OCI-LY3 (cell line): Measurements from ENCODE around the gene EDAR.

Source experiments
- H2AFZ ChIP-seq: fragments of 200-600, 300-600 bp; shearing (Covaris generic); 2 replicates; pipeline ENCODE4 v1.6.0; 2014; ENCODE audit warnings: antibody characterized with exemption, low read depth, low read length
- H3K27ac ChIP-seq: fragments of 200-600, 300-600 bp; sonication (generic); 2 replicates; pipeline ENCODE4 v1.5.1; 2014; ENCODE audit warnings: mild to moderate bottlenecking, low read length, moderate library complexity, mixed read lengths
- H3K27me3 ChIP-seq: fragments of 200-600, 300-600 bp; sonication (generic); 2 replicates; pipeline ENCODE4 v1.6.1; 2014; ENCODE audit warnings: low read depth, low read length, mixed read lengths
- H3K36me3 ChIP-seq: fragments of 200-600, 300-600 bp; sonication (generic); replicated peaks from 2 replicates; pipeline ENCODE3; 2014; ENCODE audit warnings: low read depth, low read length, mixed read lengths
- H3K4me1 ChIP-seq: fragments of 300-600, 200-600 bp; sonication (generic); 2 replicates; pipeline ENCODE4 v1.6.1; 2014; ENCODE audit warnings: low read length, mixed read lengths
- H3K4me2 ChIP-seq: fragments of 200-600, 300-600 bp; sonication (generic); 2 replicates; pipeline ENCODE4 v1.6.1; 2014; ENCODE audit warnings: low read length, mixed read lengths
- H3K4me3 ChIP-seq: fragments of 300-600, 200-600 bp; sonication (generic); 2 replicates; pipeline ENCODE4 v1.5.1; 2014; ENCODE audit warnings: antibody characterized with exemption, mild to moderate bottlenecking, low read length, moderate library complexity
- H3K79me2 ChIP-seq: fragments of 300-600, 200-600 bp; shearing (Covaris generic); 2 replicates; pipeline ENCODE4 v1.6.1; 2014; ENCODE audit warnings: mild to moderate bottlenecking, low read length, mixed read lengths
- H3K9ac ChIP-seq: fragments of 300-600, 200-600 bp; shearing (Covaris generic); 2 replicates; pipeline ENCODE4 v1.6.0; 2014; ENCODE audit warnings: mild to moderate bottlenecking, low read length, moderate library complexity
- H3K9me3 ChIP-seq: fragments of 200-600, 300-600 bp; shearing (Covaris generic); 2 replicates; pipeline ENCODE4 v1.6.1; 2014; ENCODE audit warnings: low read length, mixed read lengths; ENCODE audit not compliant: insufficient read depth
- H4K20me1 ChIP-seq: fragments of 200-600, 300-600 bp; sonication (generic); 2 replicates; pipeline ENCODE4 v1.6.1; 2016; ENCODE audit warnings: low read length, mixed read lengths; ENCODE audit not compliant: insufficient read depth
- EZH2phosphoT487 ChIP-seq: fragments of 200-600 bp; shearing (Covaris generic); IDR thresholded peaks from 2 replicates; pipeline ENCODE4 v1.6.1; 2018; ENCODE audit warnings: antibody characterized with exemption, mixed run types, low read depth
- TF ChIP-seq, protein P1 (sequence below): fragments of 200-600, 300-600 bp; sonication (generic); IDR thresholded peaks from 2 replicates; pipeline ENCODE4 v1.5.1; 2014; ENCODE audit warnings: antibody characterized with exemption, low read length, low read depth

Gene EDAR

GRCh38 chr2:108941161-108941665 lies 47.8 kb downstream of the EDAR start:
- no peaks in the 10 kb centered on the region for H3K79me2 ChIP-seq
- H3K27me3 ChIP-seq, result no peaks in the 10 kb centered on the region

GRCh38 chr2:108940156-108940555 lies 48.9 kb downstream of the EDAR start:
- Histone ChIP-seq H3K9ac (no peak overlapping the region), H4K20me1 (no peaks in the 10 kb centered on the region), H3K9me3 (no peaks in the 10 kb centered on the region), H3K79me2 (no peaks in the 10 kb centered on the region), H3K27me3 (no peaks in the 10 kb centered on the region), H3K27ac (no peak overlapping the region), H2AFZ (no peak overlapping the region), H3K4me2 (no peak overlapping the region), H3K4me3 (no peak overlapping the region), H3K36me3 (no peaks in the 10 kb centered on the region), H3K4me1 (no peaks in the 10 kb centered on the region)
- no peak for TF ChIP-seq EZH2phosphoT487
- TF ChIP-seq, protein P1, sequence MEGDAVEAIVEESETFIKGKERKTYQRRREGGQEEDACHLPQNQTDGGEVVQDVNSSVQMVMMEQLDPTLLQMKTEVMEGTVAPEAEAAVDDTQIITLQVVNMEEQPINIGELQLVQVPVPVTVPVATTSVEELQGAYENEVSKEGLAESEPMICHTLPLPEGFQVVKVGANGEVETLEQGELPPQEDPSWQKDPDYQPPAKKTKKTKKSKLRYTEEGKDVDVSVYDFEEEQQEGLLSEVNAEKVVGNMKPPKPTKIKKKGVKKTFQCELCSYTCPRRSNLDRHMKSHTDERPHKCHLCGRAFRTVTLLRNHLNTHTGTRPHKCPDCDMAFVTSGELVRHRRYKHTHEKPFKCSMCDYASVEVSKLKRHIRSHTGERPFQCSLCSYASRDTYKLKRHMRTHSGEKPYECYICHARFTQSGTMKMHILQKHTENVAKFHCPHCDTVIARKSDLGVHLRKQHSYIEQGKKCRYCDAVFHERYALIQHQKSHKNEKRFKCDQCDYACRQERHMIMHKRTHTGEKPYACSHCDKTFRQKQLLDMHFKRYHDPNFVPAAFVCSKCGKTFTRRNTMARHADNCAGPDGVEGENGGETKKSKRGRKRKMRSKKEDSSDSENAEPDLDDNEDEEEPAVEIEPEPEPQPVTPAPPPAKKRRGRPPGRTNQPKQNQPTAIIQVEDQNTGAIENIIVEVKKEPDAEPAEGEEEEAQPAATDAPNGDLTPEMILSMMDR, result no peak

More at GRCh38 chr2:108941161-108941665, 47.8 kb downstream of the EDAR start:
- no peaks in the 10 kb centered on the region for H3K36me3 ChIP-seq
- H4K20me1 ChIP-seq, result no peaks in the 10 kb centered on the region
- no peak overlapping the region for H3K9ac ChIP-seq
- no peak overlapping the region for H3K4me2 ChIP-seq
- H3K9me3 ChIP-seq, result peaks cover 6% of the 10 kb centered on the region; the same call in 1 of the 2 replicates
- TF ChIP-seq, protein P1, result no peak
- TF ChIP-seq EZH2phosphoT487, result no peak
- H3K27ac ChIP-seq, result no peak overlapping the region
- no peaks in the 10 kb centered on the region for H3K4me1 ChIP-seq
- H2AFZ ChIP-seq, result no peak overlapping the region
- H3K4me3 ChIP-seq, result no peak overlapping the region

DNA sequence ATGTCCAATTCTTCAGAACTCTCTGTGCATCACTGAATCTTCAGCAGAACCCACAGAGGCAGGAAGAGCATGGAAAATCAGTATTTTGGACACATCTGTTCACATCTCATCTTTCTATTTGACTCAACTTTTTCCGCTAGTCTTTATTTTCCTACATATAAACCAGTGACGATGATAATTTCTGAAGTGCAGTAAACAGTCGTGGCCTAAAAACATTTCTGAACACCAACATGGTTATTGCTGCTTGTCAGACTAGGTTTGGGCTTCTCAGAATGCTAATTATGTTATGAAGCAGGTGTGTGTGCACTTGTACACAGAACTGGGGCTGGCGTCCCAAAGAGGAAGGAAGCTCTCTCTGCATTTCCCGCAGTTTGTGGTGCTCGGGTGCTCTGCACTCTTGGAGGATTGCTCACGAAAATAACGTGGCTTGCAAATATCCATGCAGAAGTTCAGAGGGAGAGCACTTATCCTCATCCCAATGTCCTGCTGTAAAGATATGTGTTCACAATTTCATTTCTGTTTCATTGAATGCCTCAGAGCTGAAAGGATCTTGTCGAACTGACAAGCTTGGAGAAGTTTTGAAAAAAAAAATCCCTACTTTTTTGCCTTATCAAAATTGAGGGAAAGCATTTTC lies 50.8 kb downstream of the EDAR start:
- 0 out of 2 replicates have a peak overlapping the region, but pooled peaks have one; percentile 39 for H2AFZ ChIP-seq
- peak overlapping the region; percentile 35 for H3K4me2 ChIP-seq
- H4K20me1 ChIP-seq, result no peaks in the 10 kb centered on the region
- H3K9ac ChIP-seq, result no peak overlapping the region
- H3K27me3 ChIP-seq, result no peaks in the 10 kb centered on the region
- H3K4me1 ChIP-seq, result no peaks in the 10 kb centered on the region
- TF ChIP-seq, protein P1, result no peak
- no peaks in the 10 kb centered on the region for H3K9me3 ChIP-seq
- no peak overlapping the region for H3K4me3 ChIP-seq
- H3K36me3 ChIP-seq, result no peaks in the 10 kb centered on the region
- no peak overlapping the region for H3K27ac ChIP-seq
- H3K79me2 ChIP-seq, result no peaks in the 10 kb centered on the region

GRCh38 chr2:108937367-108938017 lies 51.5 kb downstream of the EDAR start:
- Histone ChIP-seq H3K79me2 (no peaks in the 10 kb centered on the region), H3K4me1 (no peaks in the 10 kb centered on the region), H4K20me1 (no peaks in the 10 kb centered on the region), H3K9ac (no peak overlapping the region), H3K9me3 (no peaks in the 10 kb centered on the region), H3K27ac (no peak overlapping the region), H3K36me3 (no peaks in the 10 kb centered on the region), H3K4me2 (no peak overlapping the region), H2AFZ (no peak overlapping the region), H3K27me3 (no peaks in the 10 kb centered on the region), H3K4me3 (no peak overlapping the region)
- TF ChIP-seq, protein P1, result no peak
- TF ChIP-seq EZH2phosphoT487, result no peak
